GM19452 (cell line): ENCODE measurements around the gene HLA-DOA.

Source experiments
- ATAC-seq: cut with Tn5 transposase; IDR thresholded peaks from one replicate; pipeline ENCODE4 v1.9.1; 2021; ENCODE audit not compliant: unreplicated experiment

HLA-DOA gene

GRCh38 chr6:33017018-33017417 lies 7.6 kb upstream of the HLA-DOA start:
- ATAC-seq: no peak

- no peak for ATAC-seq
Measured at GRCh38 chr6:33015798-33016197, 6.4 kb upstream of the HLA-DOA start.

GRCh38 chr6:33014841-33015634 lies 5.6 kb upstream of the HLA-DOA start:
- no peak for ATAC-seq

- ATAC-seq: no peak
Measured at GRCh38 chr6:33013608-33014007, 4.2 kb upstream of the HLA-DOA start.

GRCh38 chr6:33010356-33010755 lies 965 bp upstream of the HLA-DOA start:
- no peak for ATAC-seq

- ATAC-seq: no peak
Measured at GRCh38 chr6:33007831-33008400, 1.5 kb downstream of the HLA-DOA start.

GRCh38 chr6:33004940-33005339 lies 4.5 kb downstream of the HLA-DOA start:
- ATAC-seq: no peak

GRCh38 chr6:33001685-33002084 lies 7.7 kb downstream of the HLA-DOA start:
- ATAC-seq: no peak

GRCh38 chr6:33000055-33000454 lies 9.3 kb downstream of the HLA-DOA start:
- ATAC-seq: no peak

- ATAC-seq: no peak
Measured at GRCh38 chr6:32995448-32995847, 13.9 kb downstream of the HLA-DOA start.

- no peak for ATAC-seq
Measured at GRCh38 chr6:32993363-32993973, 15.9 kb downstream of the HLA-DOA start.

- no peak for ATAC-seq
Measured at GRCh38 chr6:32991972-32992371, 17.4 kb downstream of the HLA-DOA start.

- ATAC-seq: no peak
Measured at GRCh38 chr6:32989368-32989767, 20.0 kb downstream of the HLA-DOA start.

- peak; percentile 52 for ATAC-seq
Measured at GRCh38 chr6:32984622-32985389, 24.6 kb downstream of the HLA-DOA start.

GRCh38 chr6:32983964-32984621 lies 25.3 kb downstream of the HLA-DOA start:
- peak; percentile 8 for ATAC-seq

GRCh38 chr6:32983493-32983848 lies 25.9 kb downstream of the HLA-DOA start:
- no peak for ATAC-seq

GRCh38 chr6:32982702-32983492 lies 26.5 kb downstream of the HLA-DOA start:
- no peak for ATAC-seq

- ATAC-seq: no peak
Measured at GRCh38 chr6:32982084-32982701, 27.2 kb downstream of the HLA-DOA start.

- no peak for ATAC-seq
Measured at GRCh38 chr6:32980488-32981038, 28.8 kb downstream of the HLA-DOA start.
